HG03103 (cell line): ENCODE data around the gene STAU1.
"Not testable (repeated sequence)": the region's sequence is repeated elsewhere in the genome, so short reads cannot be mapped to it uniquely, and the experiment has no call there.

Experiments
- ATAC-seq: cut with Tn5 transposase; IDR thresholded peaks from one replicate; pipeline ENCODE4 v1.9.1; 2021; ENCODE audit warnings: low read depth; ENCODE audit not compliant: unreplicated experiment

The STAU1 gene

DNA sequence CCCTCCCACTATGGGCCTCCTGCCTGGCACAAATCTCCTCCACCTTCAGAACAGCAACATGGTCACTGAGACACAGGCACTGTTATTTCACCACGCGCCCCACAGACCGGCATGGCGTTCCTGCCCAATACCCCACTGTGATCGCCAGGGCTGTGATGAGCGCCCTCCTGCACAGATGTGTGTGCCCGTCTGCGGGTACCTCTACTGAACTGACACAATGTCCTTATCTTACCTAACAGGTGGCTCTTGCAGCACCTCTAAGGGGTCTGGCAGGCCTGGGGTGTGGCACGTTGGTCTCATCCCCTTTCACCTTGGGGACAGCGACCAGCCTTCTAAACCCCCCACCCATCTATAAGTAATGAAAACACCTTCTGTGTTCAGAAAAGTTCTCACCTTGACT is 64.2 kb downstream of the STAU1 start:
- no peak for ATAC-seq

GRCh38 chr20:49122920-49123319 is 65.2 kb downstream of the STAU1 start:
- no peak for ATAC-seq

DNA sequence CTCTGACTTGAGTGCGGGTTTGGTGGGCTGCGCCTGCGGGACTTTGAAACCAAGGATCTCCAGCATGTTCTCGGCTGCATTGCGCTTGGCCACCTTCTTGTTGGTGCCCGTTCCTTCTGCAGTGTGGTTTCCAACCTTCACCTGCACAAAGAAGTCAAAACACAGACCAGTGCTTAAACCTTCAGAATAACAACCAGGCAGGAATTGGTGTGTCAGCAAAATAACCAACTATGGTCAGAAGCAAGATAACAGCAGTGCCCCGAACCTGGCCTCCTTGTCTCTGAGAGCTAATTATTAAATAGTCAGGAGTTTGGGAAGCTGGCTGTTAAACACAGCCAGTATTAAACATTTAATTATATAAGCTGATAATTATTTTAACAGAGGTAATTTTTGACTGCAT is 68.1 kb downstream of the STAU1 start:
- ATAC-seq = no peak

DNA sequence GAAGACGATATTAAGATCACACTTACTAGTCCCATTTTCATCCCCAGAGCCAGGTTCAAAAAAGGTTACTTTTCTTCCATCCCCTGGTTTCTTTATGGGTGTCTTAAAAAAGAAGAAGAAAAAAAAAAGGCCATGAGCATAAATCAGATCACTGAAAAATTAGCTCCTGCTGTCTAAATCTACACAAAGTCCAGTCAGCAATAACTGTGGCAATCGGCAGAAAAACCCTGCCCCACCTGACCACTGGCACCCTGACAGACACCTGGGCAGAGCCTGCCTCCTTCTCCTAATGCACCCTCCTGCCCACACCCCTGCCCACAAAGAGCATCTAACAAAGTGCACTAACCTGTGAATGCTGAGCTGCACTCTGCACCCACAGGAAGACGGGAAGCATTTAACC is 69.8 kb downstream of the STAU1 start:
- ATAC-seq = no peak

- ATAC-seq = no peak
Observed at GRCh38 chr20:49115564-49115963, 72.6 kb downstream of the STAU1 start.

DNA sequence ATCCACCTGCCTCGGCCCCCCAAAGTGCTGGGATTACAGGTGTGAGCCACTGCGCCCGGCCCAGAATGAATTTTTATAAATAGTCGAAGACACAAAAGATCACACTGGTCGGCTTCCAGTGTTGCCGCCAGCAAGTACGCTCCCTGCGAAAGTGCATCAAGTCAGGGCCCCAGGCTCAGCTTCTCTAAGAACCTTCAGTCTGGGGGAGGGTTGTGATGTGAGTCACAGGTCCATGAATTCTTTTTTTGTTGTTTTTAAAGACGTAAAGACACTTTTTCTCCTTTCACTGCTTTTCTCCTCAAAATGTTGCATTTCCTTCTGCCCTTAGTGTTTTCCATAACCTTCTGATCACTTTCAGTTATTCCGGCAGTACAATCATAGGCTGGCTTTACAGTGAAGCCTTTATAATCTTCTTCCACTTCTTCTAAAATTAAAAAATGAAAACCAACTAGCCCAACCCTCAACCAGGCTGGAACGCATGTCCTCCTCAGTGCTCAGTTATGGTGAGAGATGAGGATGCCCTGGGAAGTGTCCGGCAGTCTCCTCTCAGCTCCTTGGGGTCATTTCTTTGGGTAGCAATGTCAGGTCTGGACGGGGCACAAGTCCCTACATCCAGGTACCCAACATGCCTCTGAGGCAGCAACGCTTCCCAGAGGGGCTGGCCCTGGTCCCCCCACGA is 75.4 kb downstream of the STAU1 start:
- ATAC-seq = no peak

- ATAC-seq = no peak
Observed at GRCh38 chr20:49110767-49111694, 77.1 kb downstream of the STAU1 start.

DNA sequence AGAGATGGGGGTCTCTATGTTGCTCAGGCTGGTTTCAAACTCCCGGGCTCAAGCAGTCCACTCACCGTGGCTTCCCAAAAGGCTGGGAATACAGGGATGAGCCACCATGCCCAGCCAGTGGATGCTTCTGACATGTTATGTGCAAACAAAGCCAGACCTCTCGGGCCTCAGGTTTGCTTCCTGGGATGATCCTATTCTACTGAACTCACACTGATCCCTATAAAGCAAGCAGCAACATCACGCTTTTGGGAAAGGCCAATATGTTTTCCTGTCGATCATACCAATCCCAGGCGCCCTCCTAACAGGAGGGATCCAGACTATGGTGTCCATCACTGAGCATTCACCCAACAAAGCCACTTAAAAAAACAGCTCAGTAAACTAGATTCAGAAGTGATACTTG is 81.8 kb downstream of the STAU1 start:
- no peak for ATAC-seq

DNA sequence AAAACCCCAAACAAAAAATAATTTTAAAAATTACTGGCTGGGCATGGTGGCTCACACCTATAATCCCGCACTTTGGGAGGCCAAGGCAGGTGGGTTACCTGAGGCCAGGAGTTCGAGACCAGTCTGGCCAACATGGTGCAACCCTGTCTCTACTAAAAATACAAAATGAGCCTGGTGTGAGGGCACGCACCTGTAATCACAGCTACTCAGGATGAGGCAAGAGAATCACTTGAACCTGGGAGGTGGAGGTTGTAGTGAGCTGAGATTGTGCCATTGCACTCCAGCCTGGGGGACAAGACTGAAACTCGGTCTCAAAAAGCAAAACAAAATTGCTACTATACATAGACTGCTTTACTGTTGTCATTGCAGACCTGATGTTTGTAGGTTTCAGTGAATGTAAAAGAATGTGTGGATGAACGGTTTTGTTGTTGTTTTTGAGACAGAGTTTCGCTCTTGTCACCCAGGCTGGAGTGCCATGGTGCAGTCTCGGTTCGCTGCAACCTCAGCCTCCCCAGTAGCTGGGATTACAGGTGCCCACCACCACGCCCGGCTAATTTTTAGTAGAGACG is 83.1 kb downstream of the STAU1 start:
- not testable (repeated sequence) for ATAC-seq

DNA sequence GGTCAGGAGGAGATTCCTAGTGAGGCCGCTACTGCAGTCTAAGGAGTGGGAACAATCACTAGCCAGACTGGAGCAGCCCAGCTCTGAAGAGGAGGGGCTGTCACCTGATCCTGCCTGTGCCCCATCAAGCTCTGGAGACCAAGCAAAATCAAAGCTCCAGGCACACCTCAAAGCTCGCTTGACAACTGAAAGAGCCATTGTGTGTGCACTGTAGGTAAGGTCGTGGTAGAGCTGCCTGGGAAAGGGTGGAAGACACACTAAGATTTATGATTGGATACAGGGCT is 83.8 kb downstream of the STAU1 start:
- no peak for ATAC-seq

DNA sequence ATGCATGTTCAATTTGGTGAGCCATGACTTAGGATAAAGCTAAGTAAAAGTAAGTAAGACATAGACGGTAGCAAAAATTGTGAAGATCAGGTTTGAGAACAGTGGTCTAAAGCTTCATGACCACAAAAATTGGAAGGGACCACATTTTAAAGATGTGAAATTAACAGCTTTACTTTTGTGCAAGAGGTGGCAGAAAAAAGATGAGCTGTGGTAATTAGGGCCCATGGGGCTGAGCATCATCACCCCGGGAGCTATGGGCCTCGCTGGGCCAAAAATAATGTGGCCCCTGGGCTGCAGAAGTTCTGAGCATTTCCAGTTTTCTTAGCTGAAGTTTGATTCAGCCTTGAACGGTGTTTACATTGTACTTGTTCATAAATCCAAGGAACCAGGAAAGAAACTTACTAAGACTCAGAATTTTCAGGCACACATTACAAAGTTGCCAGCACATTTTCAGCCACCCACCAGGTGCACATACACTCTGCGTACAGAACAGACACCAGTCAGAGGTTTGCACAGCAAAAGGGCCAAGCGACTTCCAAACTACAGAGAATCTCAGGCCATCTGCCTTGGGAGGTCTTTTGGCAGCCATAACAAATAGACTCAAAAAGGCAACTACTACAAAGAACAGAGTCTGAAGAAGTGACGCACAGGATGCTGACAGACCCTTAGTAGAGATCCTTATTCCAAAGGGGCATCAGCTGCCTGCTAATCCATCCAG is 84.3 kb downstream of the STAU1 start:
- no peak for ATAC-seq

DNA sequence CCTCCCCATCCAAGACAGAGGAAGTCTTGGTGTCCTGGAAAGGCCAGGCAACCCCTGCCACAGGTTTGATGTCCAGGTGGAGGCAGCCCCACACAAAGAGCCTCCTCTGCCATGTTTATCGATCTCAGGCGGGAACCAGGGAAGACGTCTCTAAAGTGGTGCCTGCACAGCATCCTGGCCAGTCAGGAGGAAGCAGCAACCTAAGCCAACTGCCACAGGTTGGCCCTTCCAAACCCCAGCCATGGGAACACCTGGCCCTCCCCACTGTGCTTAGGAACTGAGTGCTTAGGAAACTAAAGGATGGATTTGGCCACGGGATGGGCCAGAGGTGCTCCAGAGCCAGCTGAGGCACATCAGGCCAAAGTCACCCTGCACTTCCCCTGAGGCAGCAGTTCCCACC is 85.1 kb downstream of the STAU1 start:
- ATAC-seq = no peak

- ATAC-seq = no peak
Observed at GRCh38 chr20:49100972-49101371, 87.2 kb downstream of the STAU1 start.

- not testable (repeated sequence) for ATAC-seq
Observed at GRCh38 chr20:49100292-49100691, 87.8 kb downstream of the STAU1 start.

- ATAC-seq = no peak
Observed at GRCh38 chr20:49099011-49099410, 89.1 kb downstream of the STAU1 start.

DNA sequence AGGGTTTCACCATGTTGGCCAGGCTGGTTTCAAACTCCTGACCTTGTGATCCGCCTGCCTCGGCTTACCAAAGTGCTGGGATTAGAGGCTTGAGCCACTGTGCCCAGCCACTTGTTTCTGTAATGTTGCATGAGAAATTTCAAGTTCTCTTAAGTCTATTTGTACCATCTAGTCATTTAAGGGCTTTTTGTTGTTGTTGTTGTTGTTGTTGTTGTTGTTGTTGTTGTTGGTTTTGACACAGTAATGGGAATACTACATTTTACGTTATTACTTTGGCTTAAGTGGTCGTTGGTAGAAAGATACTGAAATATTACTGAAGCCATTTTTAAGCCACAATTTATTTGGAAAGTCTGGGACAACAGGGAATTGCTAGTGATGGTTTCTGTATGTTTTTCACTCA is 90.0 kb downstream of the STAU1 start:
- ATAC-seq = no peak

- ATAC-seq = no peak
Observed at GRCh38 chr20:49097159-49097558, 91.0 kb downstream of the STAU1 start.

DNA sequence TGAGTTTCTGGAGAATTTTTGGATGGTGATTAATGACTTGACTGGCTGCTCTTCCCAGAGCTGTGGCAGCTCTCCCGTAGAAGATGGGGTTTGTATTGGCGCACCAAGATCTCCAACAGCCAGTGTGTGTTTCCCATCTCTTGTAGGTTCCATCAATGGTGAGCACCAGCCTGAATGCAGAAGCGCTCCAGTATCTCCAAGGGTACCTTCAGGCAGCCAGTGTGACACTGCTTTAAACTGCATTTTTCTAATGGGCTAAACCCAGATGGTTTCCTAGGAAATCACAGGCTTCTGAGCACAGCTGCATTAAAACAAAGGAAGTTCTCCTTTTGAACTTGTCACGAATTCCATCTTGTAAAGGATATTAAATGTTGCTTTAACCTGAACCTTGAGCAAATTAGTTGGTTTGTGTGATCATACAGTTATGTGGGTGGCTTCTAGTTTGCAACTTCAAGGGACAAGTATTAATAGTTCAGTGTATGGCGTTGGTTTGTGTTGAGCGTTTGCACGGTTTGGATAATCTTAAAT is 91.9 kb downstream of the STAU1 start:
- no peak for ATAC-seq

- no peak for ATAC-seq
Observed at GRCh38 chr20:49091762-49092161, 96.4 kb downstream of the STAU1 start.

DNA sequence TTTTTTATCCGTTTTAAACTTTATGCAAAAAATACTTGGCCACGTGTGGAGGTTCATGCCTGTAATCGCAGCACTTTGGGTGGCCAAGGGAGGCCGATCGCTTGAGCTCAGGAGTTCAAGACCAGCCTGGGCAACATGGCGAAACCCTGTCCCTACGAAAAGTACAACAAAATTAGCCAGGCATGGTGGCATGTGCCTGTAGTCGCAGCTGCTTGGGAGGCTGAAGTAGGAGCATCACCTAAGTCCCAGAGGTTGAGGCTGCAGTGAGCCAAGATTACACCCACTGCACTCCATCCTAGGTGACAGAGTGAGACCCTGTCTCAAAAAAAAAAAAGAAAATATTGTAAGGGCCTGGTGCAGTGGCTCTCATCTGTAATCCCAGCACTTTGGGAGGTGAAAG is 97.0 kb downstream of the STAU1 start:
- no peak for ATAC-seq

DNA sequence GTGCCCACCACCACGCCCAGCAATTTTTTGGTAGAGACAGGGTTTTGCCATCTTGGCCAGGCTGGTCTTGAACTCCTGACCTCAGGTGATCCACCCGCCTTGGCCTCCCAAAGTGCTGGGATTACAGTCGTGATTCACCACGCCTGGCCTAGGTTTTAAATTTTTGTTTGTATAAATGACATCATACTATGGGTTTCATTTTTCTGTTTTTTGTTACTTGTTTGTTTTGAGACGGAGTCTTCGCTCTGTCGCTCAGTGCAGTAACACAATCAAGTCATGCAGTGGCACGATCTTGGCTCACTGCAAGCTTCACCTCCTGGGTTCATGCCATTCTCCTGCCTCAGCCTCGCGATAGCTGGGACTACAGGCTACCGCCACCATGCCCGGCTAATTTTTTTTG is 105.8 kb downstream of the STAU1 start:
- not testable (repeated sequence) for ATAC-seq
